NCI-H2081 treated with DMSO at 0.1 percent for 48 hours (cell line): ENCODE results near the gene SLC2A10.

ENCODE experiments used
- DNase-seq: peaks from one replicate; lab custom pipeline; 2025; lab: John Stamatoyannopoulos, UW

The SLC2A10 gene

GRCh38 chr20:46682063-46682821 is 27.2 kb upstream of the SLC2A10 start:
- no peak for DNase-seq

- no peak for DNase-seq
These were observed 26.3 kb upstream of the SLC2A10 start for GRCh38 chr20:46683011-46683667.

- DNase-seq: no peak
These were observed 25.8 kb upstream of the SLC2A10 start for GRCh38 chr20:46683668-46683938.

- DNase-seq: no peak
These were observed 25.3 kb upstream of the SLC2A10 start for GRCh38 chr20:46683939-46684750.

- DNase-seq: no peak
These were observed 21.0 kb upstream of the SLC2A10 start for GRCh38 chr20:46688151-46689081.

GRCh38 chr20:46689082-46689753 is 20.2 kb upstream of the SLC2A10 start, which contains the start of gene TP53RK:
TP53RK (minus strand) TSS chr20:46689444; CDS start chr20:46689414, 30 bp downstream.
- peak; percentile 19 for DNase-seq

GRCh38 chr20:46689754-46690085 is 19.7 kb upstream of the SLC2A10 start:
- DNase-seq: no peak

GRCh38 chr20:46690219-46691106 is 19.0 kb upstream of the SLC2A10 start:
- DNase-seq: no peak

- DNase-seq: no peak
These were observed 18.3 kb upstream of the SLC2A10 start for GRCh38 chr20:46691196-46691595.

- DNase-seq: no peak
These were observed 15.0 kb upstream of the SLC2A10 start for GRCh38 chr20:46694484-46694883.

GRCh38 chr20:46695892-46696291 is 13.6 kb upstream of the SLC2A10 start:
- no peak for DNase-seq

- no peak for DNase-seq
These were observed 12.6 kb upstream of the SLC2A10 start for GRCh38 chr20:46696791-46697279.

- no peak for DNase-seq
These were observed 10.7 kb upstream of the SLC2A10 start for GRCh38 chr20:46698788-46699187.

- DNase-seq: no peak
These were observed 9.6 kb upstream of the SLC2A10 start for GRCh38 chr20:46699651-46700359.

GRCh38 chr20:46700481-46700880 is 9.0 kb upstream of the SLC2A10 start:
- DNase-seq: no peak

- no peak for DNase-seq
These were observed 8.4 kb upstream of the SLC2A10 start for GRCh38 chr20:46701057-46701456.

GRCh38 chr20:46701556-46701955 is 7.9 kb upstream of the SLC2A10 start:
- DNase-seq: no peak

GRCh38 chr20:46701986-46702385 is 7.5 kb upstream of the SLC2A10 start:
- DNase-seq: no peak

GRCh38 chr20:46702447-46703203 is 6.8 kb upstream of the SLC2A10 start:
- no peak for DNase-seq
